Calu3 (cell line): ENCODE measurements around the gene PRKAG2. TPM values are rescaled to one million over a fixed set of nuclear protein-coding genes. Genes with fewer than 3 reads are reported as not detected.
"Not testable (repeated sequence)": the region's sequence is repeated elsewhere in the genome, so short reads cannot be mapped to it uniquely, and the experiment has no call there.

ENCODE experiments used
- BruUV-seq: library from RNA; stranded (reverse); fragments of 400-500 nt; replicated peaks from 2 replicates; lab custom pipeline; 2021; lab: Mats Ljungman, UMichigan
- CTCF ChIA-PET: fragments of 300-600 bp; sonication (Branson Sonifier 250); formaldehyde crosslinking; loops from one replicate; lab custom pipeline; 2022; ENCODE audit warnings: antibody characterized with exemption; lab: Charles Lee
- DNase-seq: peaks from one replicate; pipeline ENCODE4 v3.0.0; 2022
- H3K27ac Mint-ChIP-seq: one replicate; pipeline ENCODE4 v1.8.0; 2022; ENCODE audit warnings: mixed read lengths; ENCODE audit not compliant: unreplicated experiment
- H3K27me3 Mint-ChIP-seq: one replicate; pipeline ENCODE4 v1.8.0; 2022; ENCODE audit warnings: mixed read lengths; ENCODE audit not compliant: unreplicated experiment
- H3K36me3 Mint-ChIP-seq: one replicate; pipeline ENCODE4 v1.8.0; 2022; ENCODE audit warnings: mild to moderate bottlenecking, moderate library complexity, mixed read lengths; ENCODE audit not compliant: insufficient read depth, unreplicated experiment
- H3K4me1 Mint-ChIP-seq: one replicate; pipeline ENCODE4 v1.8.0; 2022; ENCODE audit warnings: mild to moderate bottlenecking, low read depth, mixed read lengths; ENCODE audit not compliant: unreplicated experiment
- H3K4me3 Mint-ChIP-seq: one replicate; pipeline ENCODE4 v1.8.0; 2022; ENCODE audit warnings: mild to moderate bottlenecking, low read depth, moderate library complexity, mixed read lengths; ENCODE audit not compliant: unreplicated experiment
- H3K9me3 Mint-ChIP-seq: one replicate; pipeline ENCODE4 v1.8.0; 2022; ENCODE audit warnings: low read depth, mixed read lengths; ENCODE audit not compliant: unreplicated experiment
- CTCF ChIP-seq: fragments of 200-600 bp; IDR thresholded peaks from one replicate; pipeline ENCODE4 v1.8.0; 2022; ENCODE audit warnings: antibody characterized with exemption; ENCODE audit not compliant: unreplicated experiment
- intact Hi-C: fragments of 100-400 bp; cut with micrococcal nuclease; formaldehyde crosslinking; loops from one replicate; pipeline ENCODE4 v1.10.0; 2022; ENCODE audit not compliant: unreplicated experiment
- total RNA-seq: library from RNA; stranded (reverse); gene quantifications from 2 replicates; pipeline ENCODE4 v1.2.3, GENCODE V29; 2022

Gene PRKAG2
- total RNA-seq, 1 experiment from 2014 or later = 22.4 TPM

- H3K27me3 Mint-ChIP-seq = no peaks in the 10 kb centered on the region
- H3K9me3 Mint-ChIP-seq = peaks cover 4% of the 10 kb centered on the region
- no peak for DNase-seq
- CTCF ChIA-PET = no interaction called here
- peaks cover 30% of the 10 kb centered on the region for H3K4me1 Mint-ChIP-seq
- no peak overlapping the region for H3K27ac Mint-ChIP-seq
- H3K4me3 Mint-ChIP-seq = no peak overlapping the region
- intact Hi-C loops = no loop called here
- TF ChIP-seq CTCF = no peak
- H3K36me3 Mint-ChIP-seq = peaks cover 7% of the 10 kb centered on the region
- no TSS peak for BruUV-seq
Measured at GRCh38 chr7:151748733-151749132, 128.2 kb downstream of the PRKAG2 start.

GRCh38 chr7:151748021-151748420 lies 128.9 kb downstream of the PRKAG2 start:
- BruUV-seq, H3K4me3 Mint-ChIP-seq, H3K36me3 Mint-ChIP-seq, H3K27ac Mint-ChIP-seq, H3K27me3 Mint-ChIP-seq, DNase-seq, CTCF ChIA-PET, intact Hi-C loops, H3K9me3 Mint-ChIP-seq: not testable (repeated sequence)
- H3K4me1 Mint-ChIP-seq = peaks cover 30% of the 10 kb centered on the region

DNA sequence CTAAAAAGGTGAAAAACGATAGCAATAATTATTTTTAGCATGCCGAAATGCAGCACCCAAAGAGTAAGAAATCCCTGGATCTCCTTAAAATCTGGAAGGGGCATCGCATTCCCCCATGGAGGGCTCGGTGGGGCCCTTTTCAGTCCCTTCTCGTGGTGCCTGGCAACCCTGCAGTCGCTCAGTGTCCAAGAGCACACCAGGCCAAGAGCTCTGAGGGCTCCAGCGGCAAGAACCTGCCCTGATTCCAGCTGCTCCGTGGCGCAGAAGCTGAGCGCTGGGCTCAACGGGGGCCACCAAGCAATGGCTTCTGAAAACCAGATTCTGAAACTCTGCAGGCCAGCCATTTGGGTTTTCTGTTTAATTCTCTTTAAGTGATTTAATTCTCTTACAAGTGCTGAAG lies 131.2 kb downstream of the PRKAG2 start:
- Mint-ChIP-seq H3K4me1 (peaks cover 28% of the 10 kb centered on the region), H3K27me3 (no peaks in the 10 kb centered on the region), H3K9me3 (no peaks in the 10 kb centered on the region), H3K36me3 (peaks cover 13% of the 10 kb centered on the region), H3K4me3 (peak overlapping the region; percentile 36), H3K27ac (peak overlapping the region; percentile 96)
- TF ChIP-seq CTCF = no peak
- BruUV-seq = no TSS peak
- CTCF ChIA-PET = interaction anchor here (0.6 to 1.1 kb wide), 8 partner anchors 8 to 114 kb away, joined by 3 to 5 read pairs (median 4); no protein-coding TSS in a partner anchor
- no peak for DNase-seq
- intact Hi-C loops = no loop called here

DNA sequence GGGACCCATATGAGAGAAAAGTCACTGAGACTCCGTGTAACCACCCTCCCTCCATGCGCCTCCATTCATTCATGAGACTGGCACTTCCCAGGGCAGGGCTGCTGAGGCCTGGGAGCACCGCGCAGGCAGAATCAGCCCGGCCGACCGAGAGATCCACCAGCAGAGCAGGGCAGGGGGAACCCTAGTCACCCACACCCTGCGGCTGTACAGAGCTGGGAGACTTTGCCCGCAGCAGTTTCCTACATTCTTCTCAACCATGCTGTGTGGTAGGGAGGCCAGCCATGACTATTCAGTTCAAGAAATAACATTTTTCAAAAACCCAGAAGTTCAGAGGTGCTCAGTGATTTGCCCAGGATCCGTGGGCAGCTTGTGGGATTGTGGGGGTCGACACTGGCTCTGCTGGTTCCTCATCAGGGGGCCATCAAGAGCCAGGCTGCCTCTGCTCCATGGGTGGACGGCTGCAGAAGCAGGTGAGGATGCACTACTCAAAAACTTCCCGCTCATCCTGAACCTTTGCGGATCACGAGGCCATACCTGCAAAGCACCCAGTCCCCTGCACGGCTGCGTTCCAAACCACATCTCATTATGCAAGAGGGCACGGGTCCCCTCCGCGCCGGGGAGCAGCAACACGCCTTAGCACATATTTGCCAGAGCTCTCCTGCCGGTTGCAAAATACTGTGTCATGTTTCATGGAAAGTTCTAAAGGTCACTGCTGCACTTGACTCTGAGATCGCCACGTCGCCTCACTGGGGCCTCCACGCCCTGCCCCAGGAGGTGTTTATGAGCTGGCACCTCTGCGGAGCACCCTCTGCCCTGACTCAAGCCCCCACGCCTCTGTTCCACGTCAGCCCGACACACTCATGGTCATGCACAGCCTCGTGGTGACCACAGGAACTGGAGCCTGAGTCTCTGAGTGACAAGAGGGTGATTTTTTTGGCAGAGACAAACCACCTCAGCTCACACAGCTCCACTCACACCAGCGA lies 132.0 kb downstream of the PRKAG2 start:
- DNase-seq = peak; percentile 84
- peak overlapping the region; percentile 96 for H3K27ac Mint-ChIP-seq
- H3K9me3 Mint-ChIP-seq = no peaks in the 10 kb centered on the region
- peaks cover 13% of the 10 kb centered on the region for H3K36me3 Mint-ChIP-seq
- BruUV-seq = no TSS peak
- H3K4me1 Mint-ChIP-seq = peaks cover 28% of the 10 kb centered on the region
- CTCF ChIA-PET = interaction anchor here (0.6 to 1.1 kb wide), 9 partner anchors 8 to 280 kb away, joined by 3 to 7 read pairs (median 4); partner anchors contain the start of gene GALNT11
- peak; percentile 60 for TF ChIP-seq CTCF
- no peaks in the 10 kb centered on the region for H3K27me3 Mint-ChIP-seq
- peak overlapping the region; percentile 36 for H3K4me3 Mint-ChIP-seq
- intact Hi-C loops = no loop called here
